Karpas-422 (cell line): ENCODE measurements around the gene MYEOV. TPM values are rescaled to one million over a fixed set of nuclear protein-coding genes. Genes with fewer than 3 reads are reported as not detected.

Experiments used
- DNase-seq: peaks from one replicate; pipeline ENCODE4 v3.0.0-alpha.2; 2015
- H2AFZ ChIP-seq: fragments of 200-600 bp; sonication (generic); 2 replicates; pipeline ENCODE4 v1.6.1; 2014; ENCODE audit warnings: antibody characterized with exemption, low read length, mixed read lengths
- H3K27ac ChIP-seq: fragments of 200-600 bp; sonication (generic); 2 replicates; pipeline ENCODE4 v1.5.1; 2014; ENCODE audit warnings: mild to moderate bottlenecking, low read length, moderate library complexity
- H3K27me3 ChIP-seq: fragments of 200-600 bp; sonication (generic); 2 replicates; pipeline ENCODE4 v1.6.1; 2014; ENCODE audit warnings: low read length, mixed read lengths
- H3K36me3 ChIP-seq: fragments of 200-600 bp; sonication (generic); 2 replicates; pipeline ENCODE4 v1.6.1; 2014; ENCODE audit warnings: low read length, mixed read lengths; ENCODE audit not compliant: insufficient read depth
- H3K4me1 ChIP-seq: fragments of 200-600 bp; sonication (generic); 2 replicates; pipeline ENCODE4 v1.6.1; 2014; ENCODE audit warnings: mild to moderate bottlenecking, low read length, mixed read lengths
- H3K4me2 ChIP-seq: fragments of 200-600 bp; sonication (generic); 2 replicates; pipeline ENCODE4 v1.6.1; 2014; ENCODE audit warnings: low read length, low read depth, mild to moderate bottlenecking; ENCODE audit not compliant: poor library complexity, severe bottlenecking
- H3K4me3 ChIP-seq: fragments of 200-600 bp; sonication (generic); 2 replicates; pipeline ENCODE4 v1.5.1; 2014; ENCODE audit warnings: mild to moderate bottlenecking, antibody characterized with exemption, low read length, mixed read lengths
- H3K79me2 ChIP-seq: fragments of 200-600 bp; sonication (generic); 2 replicates; pipeline ENCODE4 v1.6.1; 2014; ENCODE audit warnings: mild to moderate bottlenecking, low read length, mixed read lengths
- H3K9ac ChIP-seq: fragments of 200-600 bp; sonication (generic); 2 replicates; pipeline ENCODE4 v1.6.0; 2014; ENCODE audit warnings: low read length
- H3K9me2 ChIP-seq: fragments of 200-600 bp; sonication (generic), shearing (Covaris generic); replicated peaks from 2 replicates; pipeline ENCODE4 v1.6.0; 2014; ENCODE audit warnings: mild to moderate bottlenecking, low read length, moderate library complexity; ENCODE audit not compliant: insufficient read depth
- H3K9me3 ChIP-seq: fragments of 300-700, 200-600 bp; sonication (generic); 2 replicates; pipeline ENCODE4 v1.6.1; 2014; ENCODE audit warnings: low read length, mixed read lengths
- H4K20me1 ChIP-seq: fragments of 200-600 bp; sonication (generic); 2 replicates; pipeline ENCODE4 v1.6.1; 2014; ENCODE audit warnings: mild to moderate bottlenecking, antibody characterized with exemption, low read length, low read depth; ENCODE audit not compliant: insufficient read depth
- total RNA-seq: library from RNA; depleted of rRNA; stranded (reverse); fragments of >200 nt; shearing (Covaris generic); gene quantifications from 2 replicates; pipeline ENCODE4 v1.2.3, GENCODE V29; 2014; ENCODE audit warnings: low replicate concordance; rRNA removed

MYEOV gene
- total RNA-seq, 1 experiment from 2014 or later = 0.22 TPM

DNA sequence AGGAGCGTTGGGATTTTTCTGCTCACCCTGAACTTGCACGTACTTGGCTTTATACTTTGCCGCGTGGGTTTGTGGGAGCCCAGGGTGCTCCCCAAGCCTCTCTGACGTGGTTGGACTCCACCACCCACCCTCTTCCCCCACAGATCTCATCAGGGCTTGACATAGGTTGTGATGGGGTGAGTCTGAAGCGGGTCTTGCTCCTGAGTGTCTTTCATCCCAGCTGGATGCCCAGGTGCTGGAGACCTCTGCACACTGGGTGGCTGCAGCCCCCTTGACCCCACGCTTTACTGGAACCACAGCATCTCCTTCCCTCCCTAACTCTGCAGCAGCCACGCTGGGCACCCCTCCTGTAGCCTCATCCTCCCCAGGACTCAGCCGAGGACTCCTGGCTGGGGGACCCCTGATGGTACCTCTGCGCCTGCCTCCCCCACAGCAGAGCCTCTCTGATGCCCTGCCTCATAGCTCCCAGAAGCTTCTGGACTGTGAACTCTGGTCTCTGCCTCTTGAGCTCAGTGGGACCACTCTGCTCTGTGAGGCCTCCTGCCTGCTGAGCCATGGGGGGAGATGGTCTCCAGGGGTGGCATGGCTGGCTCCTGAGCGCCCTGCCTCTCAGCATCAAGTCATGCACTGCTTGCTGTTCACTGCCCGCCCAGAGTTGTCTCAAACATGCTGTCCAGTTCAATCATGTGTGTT is 45.2 kb downstream of the MYEOV start:
- Histone ChIP-seq H3K27me3 (no peaks in the 10 kb centered on the region), H3K4me1 (no peaks in the 10 kb centered on the region), H2AFZ (no peak overlapping the region), H3K9me3 (no peaks in the 10 kb centered on the region), H3K9me2 (no peaks in the 10 kb centered on the region), H3K36me3 (no peaks in the 10 kb centered on the region), H3K4me2 (no peak overlapping the region), H3K9ac (no peak overlapping the region), H3K27ac (no peak overlapping the region), H3K79me2 (no peaks in the 10 kb centered on the region), H4K20me1 (no peaks in the 10 kb centered on the region), H3K4me3 (no peak overlapping the region)
- DNase-seq = no peak

DNA sequence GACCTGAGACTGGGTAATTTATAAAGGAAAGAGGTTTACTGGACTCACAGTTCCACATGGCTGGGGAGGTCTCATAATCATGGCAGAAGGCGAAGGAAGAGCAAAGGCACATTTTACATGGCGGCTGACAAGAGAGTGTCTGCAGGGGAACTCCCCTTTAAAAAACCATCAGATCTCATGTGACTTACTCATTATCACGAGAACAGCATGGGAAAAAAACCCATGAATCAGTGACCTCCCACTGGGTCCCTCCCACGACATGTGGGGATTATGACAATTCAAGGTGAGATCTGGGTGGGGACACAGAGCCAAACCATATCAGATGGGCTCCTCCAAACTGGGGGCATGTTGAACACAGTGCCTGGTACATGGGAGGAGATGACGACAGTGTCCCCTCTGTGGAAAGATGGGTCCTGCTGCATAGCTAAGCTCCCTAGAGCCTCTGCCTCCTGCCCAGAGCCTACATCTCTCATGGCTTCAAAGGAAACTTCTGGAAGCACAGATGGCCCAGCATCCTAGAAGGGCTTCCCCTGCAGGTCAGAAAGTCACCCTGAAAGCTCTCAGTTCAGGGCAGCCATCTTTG is 46.1 kb downstream of the MYEOV start:
- Histone ChIP-seq H3K4me2 (no peak overlapping the region), H3K27me3 (no peaks in the 10 kb centered on the region), H3K4me1 (no peaks in the 10 kb centered on the region), H3K27ac (no peak overlapping the region), H3K9ac (no peak overlapping the region), H3K9me3 (no peaks in the 10 kb centered on the region), H3K9me2 (no peaks in the 10 kb centered on the region), H3K36me3 (no peaks in the 10 kb centered on the region), H3K79me2 (no peaks in the 10 kb centered on the region), H3K4me3 (no peak overlapping the region), H4K20me1 (no peaks in the 10 kb centered on the region), H2AFZ (no peak overlapping the region)
- DNase-seq = no peak

- H3K36me3 ChIP-seq = no peaks in the 10 kb centered on the region
- DNase-seq = no peak
- no peaks in the 10 kb centered on the region for H3K9me3 ChIP-seq
- no peaks in the 10 kb centered on the region for H3K9me2 ChIP-seq
- no peaks in the 10 kb centered on the region for H3K27me3 ChIP-seq
- H3K4me3 ChIP-seq = no peak overlapping the region
- H3K4me1 ChIP-seq = no peaks in the 10 kb centered on the region
- H3K27ac ChIP-seq = no peak overlapping the region
- H3K79me2 ChIP-seq = no peaks in the 10 kb centered on the region
- H4K20me1 ChIP-seq = no peaks in the 10 kb centered on the region
- H3K4me2 ChIP-seq = no peak overlapping the region
- H3K9ac ChIP-seq = no peak overlapping the region
- no peak overlapping the region for H2AFZ ChIP-seq
These were observed 48.8 kb downstream of the MYEOV start for GRCh38 chr11:69342588-69343330.

- no peaks in the 10 kb centered on the region for H3K79me2 ChIP-seq
- no peaks in the 10 kb centered on the region for H3K27me3 ChIP-seq
- H3K9me2 ChIP-seq = no peaks in the 10 kb centered on the region
- no peak overlapping the region for H3K9ac ChIP-seq
- H3K4me3 ChIP-seq = no peak overlapping the region
- no peaks in the 10 kb centered on the region for H4K20me1 ChIP-seq
- H3K4me1 ChIP-seq = no peaks in the 10 kb centered on the region
- H3K27ac ChIP-seq = no peak overlapping the region
- no peaks in the 10 kb centered on the region for H3K36me3 ChIP-seq
- no peaks in the 10 kb centered on the region for H3K9me3 ChIP-seq
- no peak overlapping the region for H3K4me2 ChIP-seq
- DNase-seq = no peak
- H2AFZ ChIP-seq = no peak overlapping the region
These were observed 49.7 kb downstream of the MYEOV start for GRCh38 chr11:69343401-69344321.

DNA sequence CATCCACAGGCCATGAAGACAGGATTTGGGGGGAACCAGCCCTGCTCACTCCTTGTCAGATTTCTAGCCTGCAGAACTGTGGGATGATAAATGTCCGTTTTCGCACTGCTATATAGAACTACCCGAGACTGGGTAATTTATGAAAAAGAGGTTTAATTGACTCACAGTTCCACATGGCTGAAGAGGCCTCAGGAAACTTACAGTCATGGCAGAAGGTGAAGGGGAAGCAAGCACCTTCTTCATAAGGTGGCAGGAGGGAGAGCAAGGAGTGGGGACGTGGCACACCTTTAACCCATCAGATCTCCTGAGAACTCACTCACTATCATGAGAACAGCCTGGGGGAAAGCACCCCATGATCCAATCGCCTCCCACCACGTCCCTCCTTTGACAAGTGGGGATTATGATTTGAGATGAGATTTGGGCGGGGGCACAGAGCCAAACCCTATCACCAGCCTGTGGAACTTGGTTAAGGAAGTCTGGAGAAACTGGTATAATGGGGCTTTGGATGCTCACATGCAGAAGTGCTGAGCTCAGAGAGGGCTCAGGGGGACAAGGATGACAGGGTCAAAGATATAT is 50.7 kb downstream of the MYEOV start:
- no peaks in the 10 kb centered on the region for H3K9me2 ChIP-seq
- H3K9me3 ChIP-seq = no peaks in the 10 kb centered on the region
- H3K27ac ChIP-seq = no peak overlapping the region
- H3K36me3 ChIP-seq = no peaks in the 10 kb centered on the region
- H3K4me1 ChIP-seq = no peaks in the 10 kb centered on the region
- no peaks in the 10 kb centered on the region for H3K27me3 ChIP-seq
- no peaks in the 10 kb centered on the region for H4K20me1 ChIP-seq
- H2AFZ ChIP-seq = no peak overlapping the region
- H3K79me2 ChIP-seq = no peaks in the 10 kb centered on the region
- H3K9ac ChIP-seq = no peak overlapping the region
- no peak for DNase-seq
- H3K4me2 ChIP-seq = no peak overlapping the region
- no peak overlapping the region for H3K4me3 ChIP-seq

Other genes with a start within 250 kb of the MYEOV start
- gene TPCN2, start 245.2 kb upstream of the MYEOV start, total RNA-seq = 37.6 and 49.3 TPM in 2 replicates
- gene SMIM38, start 138.2 kb upstream of the MYEOV start, total RNA-seq = 0.47 TPM in 1 of 2 replicates, not detected in the other
- gene LINC01488, start 187.5 kb downstream of the MYEOV start, total RNA-seq = not detected in 2 replicates